NCI-H146 treated with DMSO at 0.1 percent for 48 hours (cell line): Measurements from ENCODE around the gene CCBE1.

Experiments
- DNase-seq: peaks from one replicate; lab custom pipeline; 2025; ENCODE audit not compliant: unreplicated experiment; lab: John Stamatoyannopoulos, UW

Gene CCBE1

GRCh38 chr18:59502274-59503175 is 194.7 kb downstream of the CCBE1 start:
- no peak for DNase-seq

- DNase-seq, result no peak
Measured at GRCh38 chr18:59501920-59502273, 195.3 kb downstream of the CCBE1 start.

GRCh38 chr18:59500765-59501164 is 196.5 kb downstream of the CCBE1 start:
- DNase-seq, result no peak

- no peak for DNase-seq
Measured at GRCh38 chr18:59498506-59499086, 198.6 kb downstream of the CCBE1 start.

- DNase-seq, result no peak
Measured at GRCh38 chr18:59492756-59493421, 204.3 kb downstream of the CCBE1 start.

- no peak for DNase-seq
Measured at GRCh38 chr18:59488899-59489298, 208.3 kb downstream of the CCBE1 start.

- no peak for DNase-seq
Measured at GRCh38 chr18:59485382-59485781, 211.8 kb downstream of the CCBE1 start.

- no peak for DNase-seq
Measured at GRCh38 chr18:59484561-59485328, 212.5 kb downstream of the CCBE1 start.

- no peak for DNase-seq
Measured at GRCh38 chr18:59484131-59484530, 213.1 kb downstream of the CCBE1 start.

- no peak for DNase-seq
Measured at GRCh38 chr18:59481436-59481835, 215.8 kb downstream of the CCBE1 start.

GRCh38 chr18:59479776-59480175 is 217.4 kb downstream of the CCBE1 start:
- DNase-seq, result no peak

- no peak for DNase-seq
Measured at GRCh38 chr18:59478591-59478990, 218.6 kb downstream of the CCBE1 start.

- DNase-seq, result no peak
Measured at GRCh38 chr18:59477849-59478248, 219.4 kb downstream of the CCBE1 start.

GRCh38 chr18:59470561-59471121 is 226.6 kb downstream of the CCBE1 start:
- DNase-seq, result no peak

GRCh38 chr18:59469463-59470180 is 227.6 kb downstream of the CCBE1 start:
- DNase-seq, result no peak

GRCh38 chr18:59468821-59469220 is 228.4 kb downstream of the CCBE1 start:
- no peak for DNase-seq

- no peak for DNase-seq
Measured at GRCh38 chr18:59467497-59467896, 229.7 kb downstream of the CCBE1 start.

- DNase-seq, result no peak
Measured at GRCh38 chr18:59466980-59467379, 230.2 kb downstream of the CCBE1 start.

GRCh38 chr18:59464486-59464885 is 232.7 kb downstream of the CCBE1 start:
- no peak for DNase-seq

GRCh38 chr18:59461171-59461570 is 236.1 kb downstream of the CCBE1 start:
- no peak for DNase-seq
